Activated CD8-positive, alpha-beta T cell treated with anti-CD3 and anti-CD28 coated beads for 36 hours (primary cell): ENCODE results near the gene FIS1. TPM values are rescaled to one million over a fixed set of nuclear protein-coding genes. Genes with fewer than 3 reads are reported as not detected.
"Not testable (repeated sequence)": the region's sequence is repeated elsewhere in the genome, so short reads cannot be mapped to it uniquely, and the experiment has no call there.

Source experiments
- ATAC-seq: fragments of 200-7000 bp; cut with Tn5 transposase; one replicate; pipeline ENCODE4 v1.10.0; 2021; ENCODE audit warnings: mild to moderate bottlenecking, moderate library complexity
- CTCF ChIA-PET: fragments of 350-600 bp; sonication (Branson Sonifier 250); formaldehyde crosslinking; loops from one replicate; lab custom pipeline; 2021; ENCODE audit warnings: antibody characterized with exemption; lab: Charles Lee
- POLR2A ChIA-PET: fragments of 350-600 bp; sonication (Branson Sonifier 250); formaldehyde crosslinking; loops from one replicate; lab custom pipeline; 2021; ENCODE audit warnings: antibody characterized with exemption; lab: Charles Lee
- DNase-seq: peaks from one replicate; pipeline ENCODE4 v3.0.0-alpha.2; 2020
- H3K27ac Mint-ChIP-seq: one replicate; pipeline ENCODE4 v1.8.0; 2021; ENCODE audit warnings: mild to moderate bottlenecking, mixed read lengths
- H3K27me3 Mint-ChIP-seq: one replicate; pipeline ENCODE4 v1.8.0; 2021; ENCODE audit warnings: mixed read lengths
- H3K36me3 Mint-ChIP-seq: one replicate; pipeline ENCODE4 v1.8.0; 2021; ENCODE audit warnings: low read depth, mixed read lengths
- H3K4me1 Mint-ChIP-seq: one replicate; pipeline ENCODE4 v1.8.0; 2021; ENCODE audit warnings: low read depth, mixed read lengths
- H3K4me3 Mint-ChIP-seq: one replicate; pipeline ENCODE4 v1.8.0; 2021; ENCODE audit warnings: mild to moderate bottlenecking, moderate library complexity, mixed read lengths
- H3K9me3 Mint-ChIP-seq: one replicate; pipeline ENCODE4 v1.8.0; 2021; ENCODE audit warnings: mixed read lengths
- CTCF ChIP-seq: fragments of 200-600 bp; IDR thresholded peaks from one replicate; pipeline ENCODE4 v1.8.0; 2022; ENCODE audit warnings: antibody characterized with exemption, mild to moderate bottlenecking
- intact Hi-C: fragments of 100-400 bp; cut with micrococcal nuclease; formaldehyde crosslinking; loops from one replicate; pipeline ENCODE4 v1.10.0; 2022
- total RNA-seq, 2 experiments: library from RNA; stranded (reverse); gene quantifications; one replicate each; pipeline ENCODE4 v1.2.3, GENCODE V29; 2021

Gene FIS1
- total RNA-seq, 2 experiments from 2014 or later, result 86.5 to 96.8 TPM

GRCh38 chr7:101288439-101288838, 43.6 kb upstream of the FIS1 start:
- H3K4me1 Mint-ChIP-seq, result peaks cover 20% of the 10 kb centered on the region
- H3K27me3 Mint-ChIP-seq, result peaks cover 6% of the 10 kb centered on the region
- intact Hi-C loops, result loop anchor here (10.0 kb wide), 2 partner anchors 54 to 144 kb away; partner anchors contain the start of gene CLDN15
- H3K27ac Mint-ChIP-seq, result no peak overlapping the region
- no peaks in the 10 kb centered on the region for H3K9me3 Mint-ChIP-seq
- no peaks in the 10 kb centered on the region for H3K36me3 Mint-ChIP-seq
- CTCF ChIA-PET, result no interaction called here
- ATAC-seq (no peak), DNase-seq (no peak)
- H3K4me3 Mint-ChIP-seq, result no peak overlapping the region
- POLR2A ChIA-PET, result no interaction called here
- no peak for TF ChIP-seq CTCF

- intact Hi-C loops, result loop anchor here (10.0 kb wide), 2 partner anchors 52 to 142 kb away; partner anchors contain the start of gene CLDN15
- TF ChIP-seq CTCF, result no peak
- POLR2A ChIA-PET, result no interaction called here
Measured at GRCh38 chr7:101287032-101287431, 42.2 kb upstream of the FIS1 start.

GRCh38 chr7:101285880-101286279, 41.0 kb upstream of the FIS1 start:
- ATAC-seq, H3K36me3 Mint-ChIP-seq, DNase-seq, H3K27ac Mint-ChIP-seq, H3K9me3 Mint-ChIP-seq, POLR2A ChIA-PET, H3K4me3 Mint-ChIP-seq, CTCF ChIA-PET, H3K27me3 Mint-ChIP-seq: not testable (repeated sequence)
- intact Hi-C loops, result loop anchor here (10.0 kb wide), 2 partner anchors 51 to 141 kb away; partner anchors contain the start of gene CLDN15
- peaks cover 25% of the 10 kb centered on the region for H3K4me1 Mint-ChIP-seq

More at GRCh38 chr7:101287032-101287431, 42.2 kb upstream of the FIS1 start:
- H3K4me1 Mint-ChIP-seq, result peaks cover 25% of the 10 kb centered on the region
- no peaks in the 10 kb centered on the region for H3K36me3 Mint-ChIP-seq
- H3K27ac Mint-ChIP-seq, result no peak overlapping the region
- CTCF ChIA-PET, result no interaction called here
- no peaks in the 10 kb centered on the region for H3K9me3 Mint-ChIP-seq
- H3K27me3 Mint-ChIP-seq, result peaks cover 6% of the 10 kb centered on the region
- no peak overlapping the region for H3K4me3 Mint-ChIP-seq
- DNase-seq, result no peak
- no peak for ATAC-seq

GRCh38 chr7:101285171-101285570, 40.3 kb upstream of the FIS1 start:
- intact Hi-C loops, result loop anchor here (10.0 kb wide), 2 partner anchors 50 to 140 kb away; partner anchors contain the start of gene CLDN15
- ChIA-PET POLR2A (no interaction called here), CTCF (no interaction called here)
- no peaks in the 10 kb centered on the region for H3K36me3 Mint-ChIP-seq
- H3K4me3 Mint-ChIP-seq, result no peak overlapping the region
- H3K27ac Mint-ChIP-seq, result no peak overlapping the region
- peaks cover 1% of the 10 kb centered on the region for H3K27me3 Mint-ChIP-seq
- no peaks in the 10 kb centered on the region for H3K9me3 Mint-ChIP-seq
- DNase-seq, result no peak
- no peak for ATAC-seq
- TF ChIP-seq CTCF, result no peak
- peaks cover 19% of the 10 kb centered on the region for H3K4me1 Mint-ChIP-seq

GRCh38 chr7:101280912-101281311, 36.0 kb upstream of the FIS1 start:
- intact Hi-C loops, result loop anchor here (10.0 kb wide), 2 partner anchors 46 to 136 kb away; partner anchors contain the start of gene CLDN15
- H3K9me3 Mint-ChIP-seq, POLR2A ChIA-PET, H3K4me1 Mint-ChIP-seq, H3K27ac Mint-ChIP-seq, H3K4me3 Mint-ChIP-seq, H3K27me3 Mint-ChIP-seq, DNase-seq, ATAC-seq, H3K36me3 Mint-ChIP-seq: not testable (repeated sequence)
- CTCF ChIA-PET, result interaction anchor here (1.1 to 4.8 kb wide), 4 partner anchors 10 to 136 kb away, joined by 3 to 59 read pairs (median 30); partner anchors contain the start of gene FIS1
